GM10266 (cell line): ENCODE results near the gene CALML5.

Experiments used
- DNase-seq: peaks from one replicate; pipeline ENCODE4 v3.0.0; 2012; ENCODE audit errors: extremely low spot score
- TF ChIP-seq, protein P1 (sequence below): IDR thresholded peaks from 2 replicates; pipeline ENCODE4 v1.5.1; 2012; ENCODE audit warnings: mild to moderate bottlenecking, low read depth; ENCODE audit not compliant: control insufficient read depth, insufficient read depth; ENCODE audit errors: missing control alignments

Gene CALML5

GRCh38 chr10:5538446-5538845 is 39.1 kb upstream of the CALML5 start:
- TF ChIP-seq, protein P1, sequence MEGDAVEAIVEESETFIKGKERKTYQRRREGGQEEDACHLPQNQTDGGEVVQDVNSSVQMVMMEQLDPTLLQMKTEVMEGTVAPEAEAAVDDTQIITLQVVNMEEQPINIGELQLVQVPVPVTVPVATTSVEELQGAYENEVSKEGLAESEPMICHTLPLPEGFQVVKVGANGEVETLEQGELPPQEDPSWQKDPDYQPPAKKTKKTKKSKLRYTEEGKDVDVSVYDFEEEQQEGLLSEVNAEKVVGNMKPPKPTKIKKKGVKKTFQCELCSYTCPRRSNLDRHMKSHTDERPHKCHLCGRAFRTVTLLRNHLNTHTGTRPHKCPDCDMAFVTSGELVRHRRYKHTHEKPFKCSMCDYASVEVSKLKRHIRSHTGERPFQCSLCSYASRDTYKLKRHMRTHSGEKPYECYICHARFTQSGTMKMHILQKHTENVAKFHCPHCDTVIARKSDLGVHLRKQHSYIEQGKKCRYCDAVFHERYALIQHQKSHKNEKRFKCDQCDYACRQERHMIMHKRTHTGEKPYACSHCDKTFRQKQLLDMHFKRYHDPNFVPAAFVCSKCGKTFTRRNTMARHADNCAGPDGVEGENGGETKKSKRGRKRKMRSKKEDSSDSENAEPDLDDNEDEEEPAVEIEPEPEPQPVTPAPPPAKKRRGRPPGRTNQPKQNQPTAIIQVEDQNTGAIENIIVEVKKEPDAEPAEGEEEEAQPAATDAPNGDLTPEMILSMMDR, result no peak
- no peak for DNase-seq

GRCh38 chr10:5537684-5538083 is 38.3 kb upstream of the CALML5 start:
- TF ChIP-seq, protein P1, result no peak
- DNase-seq, result no peak

DNA sequence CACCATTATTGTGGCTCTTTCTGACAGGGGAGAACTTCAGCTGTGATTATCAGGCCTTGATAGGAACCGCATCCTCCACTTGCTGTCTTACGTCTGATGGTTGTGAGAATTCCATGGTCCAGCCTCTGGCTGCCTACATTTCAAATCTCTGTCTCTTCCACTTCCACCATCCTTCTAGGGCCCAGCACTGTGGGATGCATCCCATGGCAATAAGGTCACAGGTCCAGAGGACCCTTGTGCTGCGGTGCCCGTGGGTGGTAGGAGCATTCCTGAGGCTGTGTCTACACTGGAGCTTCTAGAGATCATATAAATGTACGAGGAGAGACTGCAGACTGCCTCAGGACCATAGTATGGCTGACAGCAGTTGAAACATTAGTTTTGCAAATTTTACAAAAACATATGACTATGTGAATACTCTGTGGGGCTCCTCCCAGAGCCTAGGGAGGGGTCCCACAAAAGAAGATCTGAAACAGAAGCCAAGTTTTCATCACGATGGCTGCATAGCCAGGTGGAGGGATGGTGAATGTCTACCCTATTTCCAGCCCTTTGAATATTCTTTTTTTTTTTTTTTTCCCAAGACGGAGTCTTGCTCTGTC is 37.2 kb upstream of the CALML5 start:
- no peak for DNase-seq
- TF ChIP-seq, protein P1, result no peak

- TF ChIP-seq, protein P1, result no peak
- DNase-seq, result no peak
Measured at GRCh38 chr10:5534880-5535856, 35.8 kb upstream of the CALML5 start.

- no peak for DNase-seq
- TF ChIP-seq, protein P1, result no peak
Measured at GRCh38 chr10:5534051-5534821, 34.9 kb upstream of the CALML5 start.

DNA sequence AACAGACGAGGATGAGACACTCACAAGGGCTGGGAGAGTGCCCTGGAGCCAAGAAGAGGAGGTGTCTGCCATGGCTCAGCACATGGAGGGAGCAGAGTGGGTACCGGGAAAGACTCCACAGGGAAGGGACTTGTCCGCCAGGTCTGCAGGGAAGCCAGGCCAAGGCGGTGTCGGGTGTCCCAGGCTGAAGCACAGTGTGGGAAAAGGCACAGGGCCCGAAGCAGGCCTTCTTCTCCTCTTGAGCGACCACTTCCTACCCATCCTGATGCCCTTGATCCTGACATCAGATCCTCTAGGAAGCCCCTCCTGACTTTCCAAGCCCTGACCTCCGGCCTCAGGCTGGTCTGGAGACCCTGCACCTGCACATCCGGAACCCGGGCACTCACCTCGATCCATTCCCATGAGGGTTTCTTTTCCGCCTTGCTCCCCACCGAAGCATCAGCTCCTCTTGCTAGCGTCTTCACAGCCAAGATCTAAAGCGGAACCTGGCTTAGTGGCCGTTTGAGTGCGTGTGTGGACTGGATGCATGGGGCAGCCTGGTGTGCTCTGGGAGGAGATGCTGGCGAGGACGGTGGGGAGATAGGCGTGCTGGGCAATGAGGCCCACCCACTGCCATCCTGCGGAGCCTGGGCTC is 33.8 kb upstream of the CALML5 start:
- TF ChIP-seq, protein P1, result no peak
- DNase-seq, result no peak
